ENCODE results near the gene DDX54. TPM values are rescaled to one million over a fixed set of nuclear protein-coding genes. Genes with fewer than 3 reads are reported as not detected.
A peak's percentile ranks its signal among the peaks of the same experiment; 100 is the strongest.

The DDX54 gene
- 24.4 and 45.0 TPM in 2 replicates for total RNA-seq (2014; rRNA removed; shearing (Covaris generic))

- DNase-seq (ENCODE audit: low spot score): peak; percentile 68
These were observed at the start of gene DDX54, which contains the start of gene RITA1 for GRCh38 chr12:113185180-113186032. Gene DDX54, minus strand, starts transcription at chr12:113185478. Its CDS starts 27 bp downstream, at chr12:113185451. Gene RITA1, plus strand, starts transcription at chr12:113185721. Its CDS starts 1,026 bp downstream, at chr12:113186747.

- DNase-seq (ENCODE audit: low spot score): no peak
These were observed 49.2 kb upstream of the DDX54 start for GRCh38 chr12:113234483-113234882.

GRCh38 chr12:113233967-113234366 lies 48.7 kb upstream of the DDX54 start:
- DNase-seq (ENCODE audit: low spot score): no peak

GRCh38 chr12:113232840-113233585 lies 47.7 kb upstream of the DDX54 start:
- DNase-seq (ENCODE audit: low spot score): peak; percentile 59

- no peak for DNase-seq (ENCODE audit: low spot score)
These were observed 47.0 kb upstream of the DDX54 start for GRCh38 chr12:113232089-113232839.

- peak; percentile 78 for DNase-seq (ENCODE audit: low spot score)
These were observed 46.2 kb upstream of the DDX54 start for GRCh38 chr12:113231235-113232088.

- DNase-seq (ENCODE audit: low spot score): no peak
These were observed 45.3 kb upstream of the DDX54 start for GRCh38 chr12:113230315-113231234.

- DNase-seq (ENCODE audit: low spot score): no peak
These were observed 43.2 kb upstream of the DDX54 start for GRCh38 chr12:113228394-113229028.

GRCh38 chr12:113227686-113228391 lies 42.6 kb upstream of the DDX54 start:
- no peak for DNase-seq (ENCODE audit: low spot score)

GRCh38 chr12:113226696-113227568 lies 41.7 kb upstream of the DDX54 start:
- no peak for DNase-seq (ENCODE audit: low spot score)

- DNase-seq (ENCODE audit: low spot score): no peak
These were observed 39.7 kb upstream of the DDX54 start for GRCh38 chr12:113224955-113225354.

- DNase-seq (ENCODE audit: low spot score): peak; percentile 94
These were observed 37.7 kb upstream of the DDX54 start for GRCh38 chr12:113222730-113223531.

GRCh38 chr12:113221997-113222729 lies 36.9 kb upstream of the DDX54 start:
- no peak for DNase-seq (ENCODE audit: low spot score)

- peak; percentile 99 for DNase-seq (ENCODE audit: low spot score)
These were observed 36.1 kb upstream of the DDX54 start, which contains the start of gene TPCN1 for GRCh38 chr12:113221181-113221996. Gene TPCN1, plus strand, starts transcription at chr12:113221464. Its CDS starts 5,389 bp downstream, at chr12:113226853.

- no peak for DNase-seq (ENCODE audit: low spot score)
These were observed 35.4 kb upstream of the DDX54 start for GRCh38 chr12:113220593-113221180.
